Mesenchymal stem cell (in vitro differentiated cells and primary cell): ENCODE measurements around the gene DEPP1.
A peak's percentile ranks its signal among the peaks of the same experiment; 100 is the strongest.

Source experiments
- DNase-seq: peaks from one replicate; pipeline ENCODE4 v3.0.0-alpha.2; 2013
- H2AFZ ChIP-seq: one replicate; pipeline ENCODE4 v1.6.1; 2013; ENCODE audit warnings: low read depth, mild to moderate bottlenecking, control low read depth, inconsistent platforms, low read length, moderate library complexity
- H2AK5ac ChIP-seq: 2 replicates; pipeline ENCODE4 v1.6.1; 2013; ENCODE audit warnings: low read length, moderate library complexity, mild to moderate bottlenecking, inconsistent platforms; ENCODE audit not compliant: severe bottlenecking
- H2BK120ac ChIP-seq: one replicate; pipeline ENCODE4 v1.6.1; 2013; ENCODE audit warnings: low read depth, mild to moderate bottlenecking, inconsistent platforms, low read length, moderate library complexity
- H2BK12ac ChIP-seq, 2 experiments: one replicate each; pipeline ENCODE4 v1.6.1; 2013; ENCODE audit warnings: inconsistent platforms in 2 of 2, low read length in 2 of 2, mild to moderate bottlenecking in 2 of 2, moderate library complexity in 2 of 2, control low read depth in 1 of 2
- H2BK15ac ChIP-seq: one replicate; pipeline ENCODE4 v1.6.1; 2013; ENCODE audit warnings: mild to moderate bottlenecking, low read depth, inconsistent platforms; ENCODE audit not compliant: poor library complexity, severe bottlenecking
- H2BK5ac ChIP-seq: 2 replicates; pipeline ENCODE4 v1.6.1; 2013; ENCODE audit warnings: low read depth, mild to moderate bottlenecking, low read length, control low read depth, inconsistent platforms; ENCODE audit not compliant: poor library complexity, severe bottlenecking
- H3K14ac ChIP-seq, 2 experiments: one replicate each; pipeline ENCODE4 v1.6.1; 2013; ENCODE audit warnings: inconsistent platforms in 2 of 2, low read length in 2 of 2, control low read depth in 1 of 2, mild to moderate bottlenecking in 1 of 2, moderate library complexity in 1 of 2
- H3K18ac ChIP-seq, 2 experiments: one replicate each; pipeline ENCODE4 v1.6.1; 2013; ENCODE audit warnings: inconsistent platforms in 2 of 2, low read length in 2 of 2, control low read depth in 1 of 2, low read depth in 1 of 2, mild to moderate bottlenecking in 1 of 2
- H3K23ac ChIP-seq, 2 experiments: one replicate each; pipeline ENCODE4 v1.6.1; 2013; ENCODE audit warnings: inconsistent platforms in 2 of 2, low read length in 2 of 2, mild to moderate bottlenecking in 2 of 2, moderate library complexity in 2 of 2, control low read depth in 1 of 2
- H3K27ac ChIP-seq: 2 replicates; pipeline ENCODE4 v1.5.1; 2013; ENCODE audit warnings: mild to moderate bottlenecking, moderate library complexity, low read length, control low read depth, inconsistent platforms; ENCODE audit not compliant: poor library complexity, severe bottlenecking
- H3K27me3 ChIP-seq, 2 experiments: 2 replicates each; pipeline versions ENCODE4 v1.6.1 to v1.7.0; 2013; ENCODE audit warnings: low read length in 2 of 2, mild to moderate bottlenecking in 2 of 2, moderate library complexity in 2 of 2, control low read depth in 1 of 2, inconsistent platforms in 1 of 2; ENCODE audit not compliant: control insufficient read depth in 1 of 2, insufficient read depth in 1 of 2
- H3K36me3 ChIP-seq, 2 experiments: 2 replicates each; pipeline versions ENCODE4 v1.6.1 to v1.7.0; 2013; ENCODE audit warnings: low read length in 2 of 2, control low read depth in 1 of 2, inconsistent platforms in 1 of 2, low read depth in 1 of 2, mild to moderate bottlenecking in 1 of 2; ENCODE audit not compliant: insufficient read depth in 2 of 2, control insufficient read depth in 1 of 2
- H3K4ac ChIP-seq, 2 experiments: one replicate each; pipeline ENCODE4 v1.6.1; 2013; ENCODE audit warnings: inconsistent platforms in 2 of 2, low read length in 2 of 2, mild to moderate bottlenecking in 2 of 2, moderate library complexity in 2 of 2, control low read depth in 1 of 2, low read depth in 1 of 2
- H3K4me1 ChIP-seq: 2 replicates; pipeline ENCODE4 v1.6.1; 2013; ENCODE audit warnings: low read depth, low read length, control low read depth; ENCODE audit not compliant: control insufficient read depth, insufficient read depth
- H3K4me2 ChIP-seq: 2 replicates; pipeline ENCODE4 v1.6.1; 2013; ENCODE audit warnings: low read length, mild to moderate bottlenecking, inconsistent platforms; ENCODE audit not compliant: poor library complexity, severe bottlenecking
- H3K4me3 ChIP-seq, 2 experiments: 2 replicates each; pipeline versions ENCODE4 v1.5.1 to v1.7.0; 2013; ENCODE audit warnings: low read length in 2 of 2, mild to moderate bottlenecking in 2 of 2, control low read depth in 1 of 2, low read depth in 1 of 2; ENCODE audit not compliant: insufficient read depth in 1 of 2
- H3K79me1 ChIP-seq: replicated peaks from 2 replicates; pipeline ENCODE4 v1.6.1; 2013; ENCODE audit warnings: mild to moderate bottlenecking, control low read depth, low read length, inconsistent platforms; ENCODE audit not compliant: poor library complexity, severe bottlenecking
- H3K9ac ChIP-seq: 2 replicates; pipeline ENCODE4 v1.7.0; 2013; ENCODE audit warnings: mild to moderate bottlenecking, low read length, moderate library complexity
- H3K9me3 ChIP-seq: 2 replicates; pipeline ENCODE4 v1.7.0; 2013; ENCODE audit warnings: mild to moderate bottlenecking, low read length; ENCODE audit not compliant: control insufficient read depth
- H4K8ac ChIP-seq: one replicate; pipeline ENCODE4 v1.6.1; 2013; ENCODE audit warnings: inconsistent platforms, mild to moderate bottlenecking, low read length, moderate library complexity
- H4K91ac ChIP-seq: one replicate; pipeline ENCODE4 v1.6.1; 2013; ENCODE audit warnings: mild to moderate bottlenecking, low read length, inconsistent platforms
- WGBS: methylation state at CpG from one replicate; pipeline ENCODE4 v1.1.7; 2013; ENCODE audit warnings: mixed read lengths; 5-methylcytosine and 5-hydroxymethylcytosine counted together

The DEPP1 gene

GRCh38 chr10:44959247-44960087 lies 19.1 kb downstream of the DEPP1 start, which contains the start of gene RASSF4:
RASSF4 (plus strand) TSS chr10:44959802; CDS start chr10:44970203, 10,401 bp downstream.
- H2BK5ac ChIP-seq, result no peak within 1 kb of the TSS
- H3K14ac ChIP-seq, result peak within 1 kb of the TSS in 1 of 2 experiments; percentile 91
- H2BK12ac ChIP-seq, result peak within 1 kb of the TSS in 1 of 2 experiments; percentile 79
- peak within 1 kb of the TSS in 1 of 2 experiments; percentile 79 for H3K23ac ChIP-seq
- peaks cover 3 to 10% of the 10 kb centered on the region in 2 experiments for H3K36me3 ChIP-seq
- peak within 1 kb of the TSS; percentile 16 for H2AK5ac ChIP-seq
- peaks cover 4% of the 10 kb centered on the region for H3K9me3 ChIP-seq
- H3K27me3 ChIP-seq, result no peaks in the 10 kb centered on the region
- WGBS, result 1% methylated on average over 55 of the region's 74 CpGs
- H3K9ac ChIP-seq, result peak within 1 kb of the TSS; percentile 85
- H3K79me1 ChIP-seq, result peaks cover 32% of the 10 kb centered on the region
- H3K4me2 ChIP-seq, result peak within 1 kb of the TSS; percentile 85
- H4K8ac ChIP-seq, result peak within 1 kb of the TSS; percentile 87
- H2BK15ac ChIP-seq, result peak within 1 kb of the TSS; percentile 83
- peak; percentile 91 for DNase-seq
- peak within 1 kb of the TSS; percentile 51 for H3K27ac ChIP-seq
- H2AFZ ChIP-seq, result peak within 1 kb of the TSS; percentile 88
- H3K4me1 ChIP-seq, result peaks cover 34% of the 10 kb centered on the region
- H3K18ac ChIP-seq, result peak within 1 kb of the TSS; percentile 87 to 95
- peak within 1 kb of the TSS; percentile 81 for H4K91ac ChIP-seq
- H3K4ac ChIP-seq, result peak within 1 kb of the TSS; percentile 20 to 85
- peak within 1 kb of the TSS; percentile 75 to 90 for H3K4me3 ChIP-seq
- no peak within 1 kb of the TSS for H2BK120ac ChIP-seq

- H3K27ac ChIP-seq, result peak overlapping the region; percentile 51
- no peak overlapping the region for H3K4ac ChIP-seq
- no peak overlapping the region for H2BK15ac ChIP-seq
Measured at GRCh38 chr10:44958898-44959246, 19.7 kb downstream of the DEPP1 start.

GRCh38 chr10:44958196-44958897 lies 20.3 kb downstream of the DEPP1 start:
- Histone ChIP-seq H2AK5ac (no peak overlapping the region), H3K4me2 (peak overlapping the region; percentile 68), H3K4me3 (peak overlapping the region in 1 of 2 experiments; percentile 90), H3K36me3 (peaks cover 3 to 10% of the 10 kb centered on the region in 2 experiments), H4K8ac (no peak overlapping the region), H3K27ac (peak overlapping the region; percentile 3), H2BK12ac (no peak overlapping the region), H2BK120ac (no peak overlapping the region), H3K4me1 (peaks cover 28% of the 10 kb centered on the region), H3K4ac (no peak overlapping the region), H3K23ac (no peak overlapping the region), H2BK5ac (no peak overlapping the region), H3K27me3 (no peaks in the 10 kb centered on the region), H3K18ac (no peak overlapping the region), H3K9ac (peak overlapping the region; percentile 85), H3K9me3 (peaks cover 4% of the 10 kb centered on the region), H2AFZ (no peak overlapping the region), H3K14ac (no peak overlapping the region), H2BK15ac (no peak overlapping the region), H3K79me1 (peaks cover 34% of the 10 kb centered on the region), H4K91ac (no peak overlapping the region)
- peak; percentile 81 for DNase-seq
- 25% methylated on average over 5 of the region's 5 CpGs for WGBS

More at GRCh38 chr10:44958898-44959246, 19.7 kb downstream of the DEPP1 start:
- Histone ChIP-seq H3K18ac (peak overlapping the region in 1 of 2 experiments; percentile 95), H2BK12ac (no peak overlapping the region), H3K9ac (peak overlapping the region; percentile 85), H3K4me1 (peaks cover 29% of the 10 kb centered on the region), H3K23ac (no peak overlapping the region), H3K9me3 (peaks cover 4% of the 10 kb centered on the region), H2BK5ac (no peak overlapping the region), H2AFZ (peak overlapping the region; percentile 88), H4K91ac (no peak overlapping the region), H3K4me2 (peak overlapping the region; percentile 68), H3K4me3 (peak overlapping the region; percentile 40 to 90), H4K8ac (no peak overlapping the region), H2AK5ac (no peak overlapping the region), H3K36me3 (peaks cover 3 to 10% of the 10 kb centered on the region in 2 experiments), H3K27me3 (no peaks in the 10 kb centered on the region), H3K14ac (no peak overlapping the region), H2BK120ac (no peak overlapping the region), H3K79me1 (peaks cover 32% of the 10 kb centered on the region)
- no peak for DNase-seq
- 0% methylated on average over 4 of the region's 6 CpGs for WGBS
